ENCODE results near the gene ITGB3.
A peak's percentile ranks its signal among the peaks of the same experiment; 100 is the strongest.

ITGB3 gene

DNA sequence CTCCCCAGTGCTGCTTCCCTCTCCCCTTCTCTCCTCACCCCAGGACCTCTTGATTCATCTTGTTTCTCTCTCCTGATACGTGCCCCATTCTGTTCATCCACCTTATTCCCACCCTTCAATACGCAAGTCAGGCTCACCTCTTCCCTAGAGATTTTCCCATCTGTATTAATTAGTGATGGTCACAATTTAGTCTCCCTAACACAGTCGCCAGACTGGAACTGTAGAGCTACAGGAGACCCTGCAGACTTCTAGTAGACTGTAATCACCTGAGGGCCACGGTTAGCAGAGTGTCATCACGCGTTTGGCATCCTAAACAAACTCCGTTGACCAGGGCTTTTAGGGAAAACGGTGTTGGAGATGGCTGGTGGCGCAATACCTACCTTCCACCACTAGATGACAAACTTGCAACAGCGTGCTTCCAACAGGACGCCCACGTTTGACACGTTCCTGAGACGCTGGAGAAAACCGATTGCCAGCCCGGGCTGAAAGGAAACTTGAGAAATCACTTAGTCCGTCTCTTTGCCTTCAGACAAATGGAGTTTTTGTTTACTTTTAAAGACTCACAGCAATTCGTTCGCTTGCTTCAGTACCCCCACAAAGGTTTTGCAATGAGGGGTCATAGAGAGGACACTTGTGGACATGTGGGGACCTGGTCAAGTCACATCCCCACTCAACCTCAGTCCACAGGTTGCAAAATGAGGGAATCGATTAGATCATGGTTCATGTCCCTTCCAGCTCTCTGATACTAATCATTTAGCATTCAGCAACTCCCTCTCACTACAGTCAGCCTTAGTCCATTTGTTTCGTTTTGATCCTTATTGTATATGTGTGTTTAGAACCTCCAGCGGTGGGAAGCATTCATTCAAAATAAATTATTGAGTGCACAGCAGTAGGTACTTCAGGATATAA lies 23.8 kb upstream of the ITGB3 start:
- Histone ChIP-seq H2BK12ac (ENCODE audit: low read length) (no peak overlapping the region), H3K14ac (ENCODE audit: low read length) (no peak overlapping the region), H3K27me3 (ENCODE audit: control insufficient read depth in 3 of 3, insufficient read depth in 3 of 3, low read depth in 1 of 3, low read length in 3 of 3) (no peaks in the 10 kb centered on the region), H3K4me3 (ENCODE audit: low read length in 2 of 2) (no peak overlapping the region), H3K4ac (ENCODE audit: low read length) (no peak overlapping the region), H3K4me1 (ENCODE audit: control insufficient read depth in 2 of 2, insufficient read depth in 1 of 2, low read depth in 1 of 2, low read length in 2 of 2) (peaks cover 3 to 7% of the 10 kb centered on the region in 2 donors), H2BK5ac (ENCODE audit: low read length) (no peak overlapping the region), H2AFZ (ENCODE audit: low read length) (peak overlapping the region; percentile 73), H3K79me1 (ENCODE audit: low read depth, low read length) (no peaks in the 10 kb centered on the region), H3K27ac (replicated peaks; ENCODE audit: low read length) (no peak overlapping the region), H3K9ac (ENCODE audit: low read depth, low read length, poor library complexity) (peak overlapping the region; percentile 12), H2AK5ac (ENCODE audit: low read depth, low read length) (no peak overlapping the region), H4K8ac (ENCODE audit: low read depth, low read length) (no peak overlapping the region), H4K91ac (ENCODE audit: low read depth, low read length, poor library complexity) (no peak overlapping the region), H3K23ac (ENCODE audit: low read depth, low read length, poor library complexity) (no peak overlapping the region), H3K36me3 (replicated peaks in 1 of 2; ENCODE audit: control insufficient read depth in 2 of 2, insufficient read depth in 2 of 2, low read length in 2 of 2) (no peaks in the 10 kb centered on the region), H3K4me2 (ENCODE audit: insufficient read depth, low read length, poor library complexity, severe bottlenecking) (peak overlapping the region; percentile 52), H3K9me3 (replicated peaks in 1 of 2; ENCODE audit: control insufficient read depth in 2 of 2, insufficient read depth in 1 of 2, low read depth in 1 of 2, low read length in 2 of 2) (peaks cover 0 to under 1% of the 10 kb centered on the region in 2 donors), H2BK120ac (ENCODE audit: low read depth, low read length) (no peak overlapping the region), H3K18ac (ENCODE audit: low read length) (no peak overlapping the region), H2BK15ac (ENCODE audit: low read length) (no peak overlapping the region)
- no CpG with 5 or more reads among the region's 22 CpGs for WGBS, 2 donors (ENCODE audit: extremely low coverage in 2 of 2, insufficient read length in 2 of 2, insufficient replicate concordance in 1 of 2)
- DNase-seq (ENCODE audit: low spot score): peak; percentile 82

DNA sequence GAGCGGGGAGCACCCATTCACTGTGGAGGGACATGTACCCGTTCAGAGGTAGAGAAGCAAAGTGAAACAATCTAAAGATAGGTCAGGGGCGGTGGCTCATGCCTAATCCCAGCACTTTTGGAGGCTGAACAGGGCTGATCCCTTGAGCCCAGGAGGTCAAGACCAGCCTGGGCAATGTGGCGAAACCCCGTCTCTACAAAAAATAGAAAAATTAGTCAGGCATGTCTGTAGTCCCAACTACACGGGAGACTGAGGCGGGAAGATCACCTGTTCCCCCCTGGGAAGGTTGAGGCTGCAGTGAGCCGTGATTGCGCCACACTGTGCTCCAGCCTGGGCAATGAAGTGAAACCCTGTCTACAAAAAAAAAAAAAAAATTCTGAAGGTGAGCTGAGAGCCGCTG lies 22.8 kb upstream of the ITGB3 start:
- H3K27me3 ChIP-seq (ENCODE audit: control insufficient read depth in 3 of 3, insufficient read depth in 3 of 3, low read depth in 1 of 3, low read length in 3 of 3): no peaks in the 10 kb centered on the region
- no peak overlapping the region for H2BK15ac ChIP-seq (ENCODE audit: low read length)
- H3K36me3 ChIP-seq (replicated peaks in 1 of 2; ENCODE audit: control insufficient read depth in 2 of 2, insufficient read depth in 2 of 2, low read length in 2 of 2): no peaks in the 10 kb centered on the region
- H3K14ac ChIP-seq (ENCODE audit: low read length): no peak overlapping the region
- H2AFZ ChIP-seq (ENCODE audit: low read length): no peak overlapping the region
- H3K27ac ChIP-seq (replicated peaks; ENCODE audit: low read length): no peak overlapping the region
- H2BK120ac ChIP-seq (ENCODE audit: low read depth, low read length): no peak overlapping the region
- H3K18ac ChIP-seq (ENCODE audit: low read length): no peak overlapping the region
- H3K4me1 ChIP-seq (ENCODE audit: control insufficient read depth in 2 of 2, insufficient read depth in 1 of 2, low read depth in 1 of 2, low read length in 2 of 2): peaks cover 3 to 7% of the 10 kb centered on the region in 2 donors
- H3K4me3 ChIP-seq (ENCODE audit: low read length in 2 of 2): no peak overlapping the region
- no CpG with 5 or more reads among the region's 10 CpGs for WGBS, 2 donors (ENCODE audit: extremely low coverage in 2 of 2, insufficient read length in 2 of 2, insufficient replicate concordance in 1 of 2)
- no peak overlapping the region for H2BK12ac ChIP-seq (ENCODE audit: low read length)
- no peak for DNase-seq (ENCODE audit: low spot score)
- H4K8ac ChIP-seq (ENCODE audit: low read depth, low read length): no peak overlapping the region
- peak overlapping the region; percentile 1 for H2AK5ac ChIP-seq (ENCODE audit: low read depth, low read length)
- no peak overlapping the region for H3K4me2 ChIP-seq (ENCODE audit: insufficient read depth, low read length, poor library complexity, severe bottlenecking)
- no peak overlapping the region for H4K91ac ChIP-seq (ENCODE audit: low read depth, low read length, poor library complexity)
- no peaks in the 10 kb centered on the region for H3K9me3 ChIP-seq (replicated peaks in 1 of 2; ENCODE audit: control insufficient read depth in 2 of 2, insufficient read depth in 1 of 2, low read depth in 1 of 2, low read length in 2 of 2)
- no peak overlapping the region for H2BK5ac ChIP-seq (ENCODE audit: low read length)
- H3K23ac ChIP-seq (ENCODE audit: low read depth, low read length, poor library complexity): no peak overlapping the region
- no peak overlapping the region for H3K4ac ChIP-seq (ENCODE audit: low read length)
- H3K79me1 ChIP-seq (ENCODE audit: low read depth, low read length): no peaks in the 10 kb centered on the region
- H3K9ac ChIP-seq (ENCODE audit: low read depth, low read length, poor library complexity): no peak overlapping the region

- H3K27me3 ChIP-seq (ENCODE audit: control insufficient read depth in 3 of 3, insufficient read depth in 3 of 3, low read depth in 1 of 3, low read length in 3 of 3): no peaks in the 10 kb centered on the region
- WGBS, 2 donors (ENCODE audit: extremely low coverage in 2 of 2, insufficient read length in 2 of 2, insufficient replicate concordance in 1 of 2): no CpG with 5 or more reads among the region's 3 CpGs
- no peak for DNase-seq (ENCODE audit: low spot score)
These were observed 22.3 kb upstream of the ITGB3 start for GRCh38 chr17:47231334-47231733.

GRCh38 chr17:47231866-47232265 lies 21.8 kb upstream of the ITGB3 start:
- Histone ChIP-seq H3K27ac (replicated peaks; ENCODE audit: low read length) (no peak overlapping the region), H3K14ac (ENCODE audit: low read length) (no peak overlapping the region), H3K9me3 (replicated peaks in 1 of 2; ENCODE audit: control insufficient read depth in 2 of 2, insufficient read depth in 1 of 2, low read depth in 1 of 2, low read length in 2 of 2) (no peaks in the 10 kb centered on the region), H3K4me3 (ENCODE audit: low read length in 2 of 2) (no peak overlapping the region), H2BK5ac (ENCODE audit: low read length) (no peak overlapping the region), H3K4ac (ENCODE audit: low read length) (no peak overlapping the region), H3K23ac (ENCODE audit: low read depth, low read length, poor library complexity) (no peak overlapping the region), H3K4me1 (ENCODE audit: control insufficient read depth in 2 of 2, insufficient read depth in 1 of 2, low read depth in 1 of 2, low read length in 2 of 2) (peaks cover 3 to 7% of the 10 kb centered on the region in 2 donors), H3K79me1 (ENCODE audit: low read depth, low read length) (no peaks in the 10 kb centered on the region), H2AFZ (ENCODE audit: low read length) (no peak overlapping the region), H2AK5ac (ENCODE audit: low read depth, low read length) (no peak overlapping the region), H2BK120ac (ENCODE audit: low read depth, low read length) (no peak overlapping the region), H3K27me3 (ENCODE audit: control insufficient read depth in 3 of 3, insufficient read depth in 3 of 3, low read depth in 1 of 3, low read length in 3 of 3) (no peaks in the 10 kb centered on the region), H3K18ac (ENCODE audit: low read length) (no peak overlapping the region), H3K9ac (ENCODE audit: low read depth, low read length, poor library complexity) (no peak overlapping the region), H4K8ac (ENCODE audit: low read depth, low read length) (no peak overlapping the region), H2BK12ac (ENCODE audit: low read length) (no peak overlapping the region), H3K4me2 (ENCODE audit: insufficient read depth, low read length, poor library complexity, severe bottlenecking) (no peak overlapping the region), H3K36me3 (replicated peaks in 1 of 2; ENCODE audit: control insufficient read depth in 2 of 2, insufficient read depth in 2 of 2, low read length in 2 of 2) (no peaks in the 10 kb centered on the region), H2BK15ac (ENCODE audit: low read length) (no peak overlapping the region), H4K91ac (ENCODE audit: low read depth, low read length, poor library complexity) (no peak overlapping the region)
- WGBS, 2 donors (ENCODE audit: extremely low coverage in 2 of 2, insufficient read length in 2 of 2, insufficient replicate concordance in 1 of 2): no CpG with 5 or more reads among the region's 3 CpGs
- DNase-seq (ENCODE audit: low spot score): no peak

More at GRCh38 chr17:47231334-47231733, 22.3 kb upstream of the ITGB3 start:
- H4K8ac ChIP-seq (ENCODE audit: low read depth, low read length): no peak overlapping the region
- no peak overlapping the region for H3K27ac ChIP-seq (replicated peaks; ENCODE audit: low read length)
- H3K4me1 ChIP-seq (ENCODE audit: control insufficient read depth in 2 of 2, insufficient read depth in 1 of 2, low read depth in 1 of 2, low read length in 2 of 2): peaks cover 3 to 7% of the 10 kb centered on the region in 2 donors
- H3K18ac ChIP-seq (ENCODE audit: low read length): no peak overlapping the region
- no peak overlapping the region for H3K4ac ChIP-seq (ENCODE audit: low read length)
- no peak overlapping the region for H2BK15ac ChIP-seq (ENCODE audit: low read length)
- H2AFZ ChIP-seq (ENCODE audit: low read length): no peak overlapping the region
- no peak overlapping the region for H3K23ac ChIP-seq (ENCODE audit: low read depth, low read length, poor library complexity)
- no peak overlapping the region for H2BK5ac ChIP-seq (ENCODE audit: low read length)
- no peaks in the 10 kb centered on the region for H3K36me3 ChIP-seq (replicated peaks in 1 of 2; ENCODE audit: control insufficient read depth in 2 of 2, insufficient read depth in 2 of 2, low read length in 2 of 2)
- no peak overlapping the region for H3K14ac ChIP-seq (ENCODE audit: low read length)
- H2BK12ac ChIP-seq (ENCODE audit: low read length): no peak overlapping the region
- H3K4me2 ChIP-seq (ENCODE audit: insufficient read depth, low read length, poor library complexity, severe bottlenecking): no peak overlapping the region
- no peak overlapping the region for H2BK120ac ChIP-seq (ENCODE audit: low read depth, low read length)
- H3K79me1 ChIP-seq (ENCODE audit: low read depth, low read length): no peaks in the 10 kb centered on the region
- H4K91ac ChIP-seq (ENCODE audit: low read depth, low read length, poor library complexity): no peak overlapping the region
- no peak overlapping the region for H3K9ac ChIP-seq (ENCODE audit: low read depth, low read length, poor library complexity)
- no peak overlapping the region for H3K4me3 ChIP-seq (ENCODE audit: low read length in 2 of 2)
- no peak overlapping the region for H2AK5ac ChIP-seq (ENCODE audit: low read depth, low read length)
- no peaks in the 10 kb centered on the region for H3K9me3 ChIP-seq (replicated peaks in 1 of 2; ENCODE audit: control insufficient read depth in 2 of 2, insufficient read depth in 1 of 2, low read depth in 1 of 2, low read length in 2 of 2)
